HepG2 (cell line): ENCODE results near the gene STIP1. TPM values are rescaled to one million over a fixed set of nuclear protein-coding genes. Genes with fewer than 3 reads are reported as not detected.

Source experiments
- ATM ChIP-seq: fragments of 450-650 bp; IDR thresholded peaks from 2 replicates; pipeline ENCODE4 v1.7.1; 2017; ENCODE audit warnings: mild to moderate bottlenecking, borderline replicate concordance
- FOXK2 ChIP-seq: fragments of 450-650 bp; IDR thresholded peaks from 2 replicates; pipeline ENCODE4 v1.6.1; 2016
- FOXO1 ChIP-seq: sonication (generic); formaldehyde crosslinking; IDR thresholded peaks from 2 replicates; pipeline ENCODE4 v1.4.0; 2020; ENCODE audit warnings: missing genetic modification reagents
- HES4 ChIP-seq: sonication (generic); formaldehyde crosslinking; IDR thresholded peaks from 2 replicates; pipeline ENCODE4 v1.9.0; 2021; ENCODE audit warnings: mild to moderate bottlenecking, missing genetic modification reagents, borderline replicate concordance
- HOXA5 ChIP-seq: sonication (generic); formaldehyde crosslinking; IDR thresholded peaks from 2 replicates; pipeline ENCODE4 v1.4.0; 2020; ENCODE audit warnings: missing genetic modification reagents
- MZF1 ChIP-seq: sonication (generic); formaldehyde crosslinking; IDR thresholded peaks from 2 replicates; pipeline ENCODE4 v1.8.1; 2023; ENCODE audit warnings: mild to moderate bottlenecking, missing genetic modification reagents, borderline replicate concordance
- POGK ChIP-seq: sonication (generic); formaldehyde crosslinking; conservative IDR thresholded peaks from 2 replicates; pipeline ENCODE4 v1.8.0; 2022; ENCODE audit warnings: mild to moderate bottlenecking, moderate library complexity, missing genetic modification reagents
- RBFOX2 ChIP-seq: fragments of 200-400 bp; formaldehyde crosslinking; IDR thresholded peaks from 2 replicates; pipeline ENCODE4 v1.6.1; 2017; ENCODE audit warnings: low read depth, mild to moderate bottlenecking, low read length
- SIX4 ChIP-seq: sonication (generic); formaldehyde crosslinking; IDR thresholded peaks from 2 replicates; pipeline ENCODE4 v1.4.0; 2020; ENCODE audit warnings: missing genetic modification reagents
- SP4 ChIP-seq: sonication (generic); formaldehyde crosslinking; IDR thresholded peaks from 2 replicates; pipeline ENCODE4 v1.8.1; 2023; ENCODE audit warnings: mild to moderate bottlenecking, missing genetic modification reagents
- TFDP2 ChIP-seq: sonication (generic); formaldehyde crosslinking; IDR thresholded peaks from 2 replicates; pipeline ENCODE4 v1.4.0; 2020; ENCODE audit warnings: missing genetic modification reagents
- THRA ChIP-seq: sonication (generic); formaldehyde crosslinking; IDR thresholded peaks from 2 replicates; pipeline ENCODE4 v1.4.0; 2020; ENCODE audit warnings: missing genetic modification reagents, borderline replicate concordance
- YEATS4 ChIP-seq: sonication (generic); formaldehyde crosslinking; IDR thresholded peaks from 2 replicates; pipeline ENCODE4 v1.4.0; 2020; ENCODE audit warnings: missing genetic modification reagents, borderline replicate concordance
- ZNF616 ChIP-seq: sonication (generic); formaldehyde crosslinking; IDR thresholded peaks from 2 replicates; pipeline ENCODE4 v1.5.0; 2020; ENCODE audit warnings: low read depth, mild to moderate bottlenecking, missing genetic modification reagents
- ZNF776 ChIP-seq: sonication (generic); formaldehyde crosslinking; IDR thresholded peaks from 2 replicates; pipeline ENCODE4 v1.4.0; 2020; ENCODE audit warnings: mild to moderate bottlenecking, missing genetic modification reagents
- polyA plus RNA-seq, 8 experiments: library from polyadenylated mRNA; depleted of rRNA in 3 of 8; stranded (reverse) in 7 of 8; unstranded in 1 of 8; fragments of >200 nt; fragmentation: Illumina TruSeq in 4 of 8; extraction: Trizol in 4 of 8; gene quantifications; 2 replicates each; pipeline versions ENCODE4 v1.2.1 to v1.2.3, GENCODE V29; 2011 to 2016; ENCODE audit warnings: low read depth in 4 of 8, missing spikeins in 1 of 8, mixed read lengths in 1 of 8; ENCODE audit not compliant: insufficient read depth in 1 of 8
- total RNA-seq, 5 experiments: library from RNA; depleted of rRNA; stranded (reverse); fragments of >200 nt; fragmentation: Illumina TruSeq; extraction: Trizol; gene quantifications; 2 replicates each; pipeline ENCODE4 v1.2.3, GENCODE V29; 2016; ENCODE audit warnings: low read depth in 1 of 5
- TF ChIP-seq, protein P1 (sequence below): sonication (generic); formaldehyde crosslinking; conservative IDR thresholded peaks from 2 replicates; pipeline ENCODE4 v1.4.0; 2020; ENCODE audit warnings: missing genetic modification reagents
- TF ChIP-seq, protein P2 (sequence below): sonication (generic); formaldehyde crosslinking; IDR thresholded peaks from 2 replicates; pipeline ENCODE4 v1.4.0; 2020; ENCODE audit warnings: missing genetic modification reagents
- TF ChIP-seq, protein P3 (sequence below): sonication (generic); formaldehyde crosslinking; IDR thresholded peaks from 2 replicates; pipeline ENCODE4 v1.8.0; 2022; ENCODE audit warnings: mild to moderate bottlenecking, missing genetic modification reagents, moderate library complexity

The STIP1 gene
- total and polyA plus RNA-seq, 2 of the 13 experiments (the other 11 are each of a cell fraction or from before 2014, with no cell fraction given): 81.1 to 217 TPM

GRCh38 chr11:64241491-64242374 is 55.8 kb downstream of the STIP1 start (continued):
- TF ChIP-seq THRA (CRISPR knock-in tag) (0 out of 2 replicates have a peak, but pooled peaks have one; percentile 7), POGK (no peak), YEATS4 (CRISPR knock-in tag) (no peak), ZNF776 (CRISPR knock-in tag) (peak; percentile 55), FOXK2 (no peak), MZF1 (CRISPR knock-in tag) (no peak), SP4 (CRISPR knock-in tag) (peak; percentile 55), RBFOX2 (peak; percentile 69), FOXO1 (CRISPR knock-in tag) (no peak), ZNF616 (no peak), HOXA5 (CRISPR knock-in tag) (no peak), TFDP2 (CRISPR knock-in tag) (peak; percentile 44; the same call in 1 of the 2 replicates), SIX4 (no peak), HES4 (peak; percentile 77), ATM (no peak)
- TF ChIP-seq, protein P1, sequence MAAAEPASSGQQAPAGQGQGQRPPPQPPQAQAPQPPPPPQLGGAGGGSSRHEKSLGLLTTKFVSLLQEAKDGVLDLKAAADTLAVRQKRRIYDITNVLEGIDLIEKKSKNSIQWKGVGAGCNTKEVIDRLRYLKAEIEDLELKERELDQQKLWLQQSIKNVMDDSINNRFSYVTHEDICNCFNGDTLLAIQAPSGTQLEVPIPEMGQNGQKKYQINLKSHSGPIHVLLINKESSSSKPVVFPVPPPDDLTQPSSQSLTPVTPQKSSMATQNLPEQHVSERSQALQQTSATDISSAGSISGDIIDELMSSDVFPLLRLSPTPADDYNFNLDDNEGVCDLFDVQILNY (CRISPR knock-in tag): 0 out of 2 replicates have a peak, but pooled peaks have one; percentile 13
- TF ChIP-seq, protein P2, sequence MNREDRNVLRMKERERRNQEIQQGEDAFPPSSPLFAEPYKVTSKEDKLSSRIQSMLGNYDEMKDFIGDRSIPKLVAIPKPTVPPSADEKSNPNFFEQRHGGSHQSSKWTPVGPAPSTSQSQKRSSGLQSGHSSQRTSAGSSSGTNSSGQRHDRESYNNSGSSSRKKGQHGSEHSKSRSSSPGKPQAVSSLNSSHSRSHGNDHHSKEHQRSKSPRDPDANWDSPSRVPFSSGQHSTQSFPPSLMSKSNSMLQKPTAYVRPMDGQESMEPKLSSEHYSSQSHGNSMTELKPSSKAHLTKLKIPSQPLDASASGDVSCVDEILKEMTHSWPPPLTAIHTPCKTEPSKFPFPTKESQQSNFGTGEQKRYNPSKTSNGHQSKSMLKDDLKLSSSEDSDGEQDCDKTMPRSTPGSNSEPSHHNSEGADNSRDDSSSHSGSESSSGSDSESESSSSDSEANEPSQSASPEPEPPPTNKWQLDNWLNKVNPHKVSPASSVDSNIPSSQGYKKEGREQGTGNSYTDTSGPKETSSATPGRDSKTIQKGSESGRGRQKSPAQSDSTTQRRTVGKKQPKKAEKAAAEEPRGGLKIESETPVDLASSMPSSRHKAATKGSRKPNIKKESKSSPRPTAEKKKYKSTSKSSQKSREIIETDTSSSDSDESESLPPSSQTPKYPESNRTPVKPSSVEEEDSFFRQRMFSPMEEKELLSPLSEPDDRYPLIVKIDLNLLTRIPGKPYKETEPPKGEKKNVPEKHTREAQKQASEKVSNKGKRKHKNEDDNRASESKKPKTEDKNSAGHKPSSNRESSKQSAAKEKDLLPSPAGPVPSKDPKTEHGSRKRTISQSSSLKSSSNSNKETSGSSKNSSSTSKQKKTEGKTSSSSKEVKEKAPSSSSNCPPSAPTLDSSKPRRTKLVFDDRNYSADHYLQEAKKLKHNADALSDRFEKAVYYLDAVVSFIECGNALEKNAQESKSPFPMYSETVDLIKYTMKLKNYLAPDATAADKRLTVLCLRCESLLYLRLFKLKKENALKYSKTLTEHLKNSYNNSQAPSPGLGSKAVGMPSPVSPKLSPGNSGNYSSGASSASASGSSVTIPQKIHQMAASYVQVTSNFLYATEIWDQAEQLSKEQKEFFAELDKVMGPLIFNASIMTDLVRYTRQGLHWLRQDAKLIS (CRISPR knock-in tag): no peak
- TF ChIP-seq, protein P3, sequence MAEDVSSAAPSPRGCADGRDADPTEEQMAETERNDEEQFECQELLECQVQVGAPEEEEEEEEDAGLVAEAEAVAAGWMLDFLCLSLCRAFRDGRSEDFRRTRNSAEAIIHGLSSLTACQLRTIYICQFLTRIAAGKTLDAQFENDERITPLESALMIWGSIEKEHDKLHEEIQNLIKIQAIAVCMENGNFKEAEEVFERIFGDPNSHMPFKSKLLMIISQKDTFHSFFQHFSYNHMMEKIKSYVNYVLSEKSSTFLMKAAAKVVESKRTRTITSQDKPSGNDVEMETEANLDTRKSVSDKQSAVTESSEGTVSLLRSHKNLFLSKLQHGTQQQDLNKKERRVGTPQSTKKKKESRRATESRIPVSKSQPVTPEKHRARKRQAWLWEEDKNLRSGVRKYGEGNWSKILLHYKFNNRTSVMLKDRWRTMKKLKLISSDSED (CRISPR knock-in tag): no peak
